GM21528 (cell line): Measurements from ENCODE around the gene DNAI7.

Experiments
- ATAC-seq: cut with Tn5 transposase; IDR thresholded peaks from one replicate; pipeline ENCODE4 v1.9.1; 2021; ENCODE audit warnings: mild to moderate bottlenecking, moderate library complexity; ENCODE audit not compliant: unreplicated experiment, low FRiP score

Gene DNAI7, protein sequence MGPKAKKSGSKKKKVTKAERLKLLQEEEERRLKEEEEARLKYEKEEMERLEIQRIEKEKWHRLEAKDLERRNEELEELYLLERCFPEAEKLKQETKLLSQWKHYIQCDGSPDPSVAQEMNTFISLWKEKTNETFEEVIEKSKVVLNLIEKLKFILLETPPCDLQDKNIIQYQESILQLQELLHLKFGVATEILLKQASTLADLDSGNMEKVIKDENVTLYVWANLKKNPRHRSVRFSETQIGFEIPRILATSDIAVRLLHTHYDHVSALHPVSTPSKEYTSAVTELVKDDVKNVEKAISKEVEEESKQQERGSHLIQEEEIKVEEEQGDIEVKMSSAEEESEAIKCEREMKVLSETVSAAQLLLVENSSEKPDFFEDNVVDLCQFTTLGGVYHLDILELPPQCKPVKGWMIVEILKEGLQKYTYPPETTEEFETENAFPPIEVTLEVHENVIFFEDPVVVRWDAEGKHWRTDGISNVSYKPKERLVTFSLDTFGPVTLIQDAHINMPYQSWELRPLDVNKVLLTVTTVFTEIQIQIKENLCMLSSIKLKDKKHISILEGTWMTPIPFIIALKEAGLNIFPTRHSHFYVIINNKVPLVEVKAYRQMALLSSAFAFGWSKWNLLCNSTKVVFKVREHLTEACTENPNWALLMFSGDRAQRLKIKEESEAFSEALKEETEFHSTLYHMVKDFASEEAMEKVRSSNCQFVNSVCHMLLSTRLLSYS

GRCh38 chr12:25195056-25195971 is at the start of gene DNAI7, which contains the start of gene ETFRF1:
Gene DNAI7 (minus strand): TSS chr12:25195160. CDS start chr12:25195078, 82 bp downstream.
Gene ETFRF1 (plus strand): TSS chr12:25195237. CDS start chr12:25203957, 8,720 bp downstream.
- ATAC-seq: peak; percentile 95

DNA sequence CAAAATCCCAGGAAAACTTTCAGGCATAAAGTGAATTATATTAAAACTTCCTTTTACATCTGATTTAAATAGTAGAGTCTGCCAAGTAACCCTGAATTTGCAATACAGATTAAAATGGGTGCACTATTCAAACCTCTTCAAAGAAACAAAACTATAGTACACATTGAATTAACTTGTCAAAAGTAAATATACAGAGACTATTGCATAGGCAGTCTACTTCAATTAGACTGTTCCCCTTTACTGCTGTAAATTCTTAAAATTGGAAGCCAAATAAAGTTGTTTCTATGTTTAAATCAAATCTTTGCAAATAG is 48.7 kb upstream of the DNAI7 start:
- ATAC-seq: no peak

DNA sequence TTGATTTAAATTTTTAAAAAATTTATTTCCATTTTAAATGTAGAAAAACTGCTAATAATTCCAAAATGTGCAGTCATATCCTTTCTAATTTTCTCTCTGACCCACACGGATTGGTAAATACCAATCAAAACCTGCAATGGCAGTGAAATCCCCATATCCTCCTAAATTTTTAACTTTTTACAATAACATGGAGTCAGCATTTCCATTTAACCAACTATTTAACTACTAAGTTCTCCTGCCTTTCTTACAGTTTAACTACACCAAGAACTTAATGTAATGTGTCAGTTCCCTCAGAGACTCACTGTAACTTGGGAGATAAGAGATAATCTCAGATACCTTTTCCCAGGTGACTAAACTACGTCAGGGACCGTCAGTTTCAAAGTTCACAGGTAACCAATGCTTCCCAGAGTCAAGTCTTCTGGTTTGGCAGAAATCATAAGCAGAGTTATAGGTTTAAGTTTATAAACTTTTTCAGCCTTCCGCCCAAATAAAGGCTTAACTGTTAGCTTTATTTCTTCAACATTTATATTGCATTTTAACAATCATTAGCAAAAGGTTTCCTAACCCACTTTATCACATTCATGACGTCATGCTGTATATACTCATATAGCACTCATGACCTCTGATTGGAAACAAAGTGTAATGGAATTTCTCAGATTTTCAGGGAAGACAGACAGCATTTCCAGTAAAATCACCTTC is 48.2 kb upstream of the DNAI7 start:
- no peak for ATAC-seq

DNA sequence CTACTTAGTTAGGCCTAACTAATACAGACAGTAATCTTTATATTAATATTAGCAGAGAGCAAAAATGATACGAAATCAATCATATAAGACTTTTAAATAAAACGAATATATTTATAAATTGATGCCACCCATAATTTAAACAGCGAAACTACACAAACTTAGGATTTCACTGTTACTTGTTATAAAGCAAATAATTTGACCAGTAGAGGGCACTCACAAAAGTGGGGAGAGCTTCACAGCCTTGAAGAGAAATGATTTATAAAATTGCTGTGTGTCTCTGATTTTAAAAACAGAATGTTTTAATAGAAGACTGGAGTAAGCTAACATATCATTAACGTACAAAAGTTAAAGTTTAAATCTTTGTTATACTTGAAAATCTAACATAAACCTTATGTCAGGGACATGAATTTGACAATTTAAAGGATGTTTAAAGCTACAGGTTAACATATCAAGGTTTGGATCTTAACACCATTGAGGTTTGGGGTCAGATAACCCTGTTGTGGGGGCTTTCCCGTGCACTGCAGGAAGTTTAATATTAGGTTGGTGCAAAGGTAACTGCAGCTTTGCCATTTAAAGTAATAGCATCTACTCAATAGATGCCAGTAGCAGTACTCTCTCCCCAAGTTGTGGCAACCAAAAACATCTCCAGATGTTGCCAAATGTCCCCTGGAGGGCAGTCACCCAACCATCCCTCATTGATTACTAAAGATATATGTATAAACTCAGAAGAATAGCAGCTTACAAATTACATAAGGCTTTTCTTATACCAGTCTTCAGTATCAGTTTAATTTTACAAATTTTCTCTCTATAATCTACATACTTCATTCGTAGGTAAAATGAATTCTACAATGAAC is 46.4 kb upstream of the DNAI7 start:
- ATAC-seq: peak; percentile 64

DNA sequence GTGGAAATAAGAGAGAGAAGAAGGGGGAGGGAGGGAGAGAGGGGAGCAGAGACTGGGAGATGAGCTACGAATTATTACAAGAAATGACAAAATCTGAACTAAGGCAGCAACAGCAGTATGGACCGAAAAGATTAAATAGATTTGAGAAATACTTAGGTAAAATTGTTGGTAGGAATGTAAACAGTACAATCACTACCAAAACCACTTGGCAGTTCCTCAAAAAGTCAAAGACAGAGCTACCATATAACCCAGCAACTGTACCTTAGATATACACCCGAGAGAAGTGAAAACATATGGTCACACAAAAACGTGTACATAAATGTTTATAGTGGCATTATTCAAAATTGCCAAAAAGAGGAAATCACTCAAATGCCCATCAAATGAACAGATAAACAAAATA is 41.7 kb upstream of the DNAI7 start:
- no peak for ATAC-seq

DNA sequence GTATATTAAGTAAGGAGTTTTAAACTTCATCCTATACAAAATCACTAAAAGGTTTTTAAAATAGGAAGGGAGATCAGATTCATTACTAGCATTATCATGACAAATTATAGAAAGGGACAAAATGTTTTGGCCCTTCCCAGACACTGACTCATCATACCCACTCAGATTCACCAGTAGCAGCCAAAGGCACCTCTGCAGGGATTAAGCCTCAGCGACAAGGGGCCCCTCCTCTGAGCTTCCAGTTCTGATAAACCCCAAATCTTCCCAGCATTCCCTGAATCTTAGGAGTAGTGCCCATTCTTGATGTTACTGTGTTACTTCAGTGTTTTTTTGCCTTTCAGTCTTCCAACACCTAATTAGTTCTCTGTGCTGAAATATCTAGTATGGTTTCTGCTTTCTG is 41.2 kb upstream of the DNAI7 start:
- ATAC-seq: no peak

DNA sequence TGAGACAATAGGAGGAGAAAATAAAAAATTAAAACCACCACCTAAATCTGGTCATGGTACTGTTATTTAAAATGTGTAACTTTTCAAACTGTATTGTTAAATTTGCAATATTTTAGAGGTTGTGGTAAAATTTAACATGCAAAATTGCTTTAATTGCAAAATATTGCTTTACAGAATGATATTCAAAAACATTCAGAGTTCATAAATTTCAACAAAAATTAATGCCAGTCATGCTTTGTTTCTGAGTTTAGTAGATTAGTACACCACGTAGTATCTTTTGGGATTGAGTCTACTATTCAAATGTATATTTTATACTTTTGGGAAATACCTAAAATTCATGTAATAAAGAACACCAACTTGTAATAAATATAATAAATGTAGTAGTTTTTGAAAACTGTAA is 18.4 kb upstream of the DNAI7 start:
- no peak for ATAC-seq

- no peak for ATAC-seq
Observed at GRCh38 chr12:25208554-25208953, 13.6 kb upstream of the DNAI7 start.

DNA sequence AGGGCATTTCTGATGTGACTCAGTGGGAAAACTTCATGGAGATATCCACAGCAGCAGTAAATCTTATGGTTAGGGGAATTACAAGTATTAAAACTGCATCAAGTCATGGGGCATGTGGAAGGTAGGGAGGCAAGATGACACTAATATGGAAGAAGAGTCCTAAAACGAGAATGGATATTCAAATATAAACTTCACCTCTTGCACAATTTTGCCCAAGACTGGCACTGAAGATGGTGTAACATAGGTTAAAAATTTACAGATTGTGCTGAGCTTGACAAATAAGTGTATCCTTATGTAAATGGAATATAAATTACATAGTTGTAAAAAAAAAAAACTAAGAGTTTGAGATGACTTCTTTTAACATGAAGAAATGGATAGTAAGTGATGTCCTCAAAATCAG is 12.9 kb upstream of the DNAI7 start:
- ATAC-seq: no peak

DNA sequence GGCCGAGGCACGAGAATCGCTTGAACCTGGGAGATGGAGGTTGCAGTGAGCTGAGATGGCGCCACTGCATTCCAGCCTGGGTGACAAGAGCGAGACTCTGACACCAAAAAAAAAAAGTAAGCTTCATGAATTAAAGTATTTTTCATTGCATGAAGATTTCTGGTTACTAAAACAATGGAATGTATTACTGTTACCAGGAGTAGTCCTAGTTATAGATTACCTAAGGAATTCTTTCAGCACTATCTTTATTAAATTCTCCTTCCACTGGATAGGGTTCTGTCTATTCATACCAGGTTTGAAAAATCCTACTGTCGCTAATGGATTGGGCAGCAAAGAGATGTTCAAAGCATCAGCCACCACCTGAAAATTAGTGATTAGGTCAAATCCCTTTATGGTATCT is 12.5 kb upstream of the DNAI7 start:
- no peak for ATAC-seq

DNA sequence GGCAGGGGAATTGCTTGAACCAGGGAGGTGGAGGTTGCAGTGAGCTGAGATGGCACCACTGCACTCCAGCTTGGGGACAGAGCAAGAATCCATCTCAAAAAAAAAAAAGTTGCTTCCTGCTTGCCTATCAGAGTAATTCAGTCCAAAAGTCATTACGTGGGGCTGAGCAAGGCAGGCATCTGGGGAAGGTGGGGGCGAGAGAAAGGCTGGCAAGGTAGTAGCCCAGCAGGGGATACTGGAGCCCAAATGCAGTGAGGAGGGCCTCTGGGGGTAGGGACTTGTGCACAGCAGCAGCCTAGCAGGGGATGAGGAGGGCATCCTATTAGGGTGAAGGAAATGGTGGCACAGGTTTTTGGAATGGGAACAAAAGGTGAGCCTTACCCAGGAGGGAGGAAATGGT is 7.2 kb upstream of the DNAI7 start:
- ATAC-seq: no peak

GRCh38 chr12:25200703-25201102 is 5.7 kb upstream of the DNAI7 start:
- no peak for ATAC-seq

DNA sequence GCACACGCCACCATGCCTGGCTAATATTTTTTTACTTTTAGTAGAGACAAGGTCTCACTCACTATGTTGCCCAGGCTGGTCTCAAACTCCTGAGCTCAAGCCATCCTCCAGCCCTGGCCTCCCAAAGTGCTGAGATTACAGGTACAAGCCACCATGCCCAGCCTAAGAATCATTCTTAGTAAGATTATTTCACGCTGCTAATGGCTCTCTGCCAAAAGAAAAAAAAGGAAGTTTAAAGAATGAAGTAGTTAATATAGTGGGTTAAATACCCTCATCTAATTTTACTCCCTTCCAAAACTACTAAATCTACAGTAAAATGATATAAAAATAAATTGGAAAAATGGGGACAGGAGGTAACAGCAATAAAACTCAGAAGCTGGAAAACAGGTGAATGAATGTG is 2.6 kb upstream of the DNAI7 start:
- no peak for ATAC-seq

DNA sequence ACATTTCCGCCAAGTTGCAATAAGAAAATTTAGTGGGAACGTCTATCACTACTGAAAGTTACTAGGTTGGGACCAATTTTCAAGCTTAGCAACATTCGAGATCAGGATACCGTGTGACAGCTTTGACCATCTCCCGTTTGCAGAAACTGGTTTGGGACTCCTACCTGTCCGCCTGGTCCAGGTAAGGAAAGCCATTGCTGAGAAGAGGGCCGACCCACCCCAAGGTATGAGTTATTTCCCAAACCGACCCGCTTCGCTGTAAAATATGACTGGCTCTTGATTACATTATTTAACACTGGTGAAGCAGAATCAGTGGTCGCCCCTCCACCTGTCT is 271 bp downstream of the DNAI7 start:
- ATAC-seq: no peak

- ATAC-seq: no peak
Observed at GRCh38 chr12:25194214-25194613, 746 bp downstream of the DNAI7 start.

GRCh38 chr12:25190793-25191192 is 4.2 kb downstream of the DNAI7 start:
- no peak for ATAC-seq

GRCh38 chr12:25189656-25190055 is 5.3 kb downstream of the DNAI7 start:
- ATAC-seq: no peak

DNA sequence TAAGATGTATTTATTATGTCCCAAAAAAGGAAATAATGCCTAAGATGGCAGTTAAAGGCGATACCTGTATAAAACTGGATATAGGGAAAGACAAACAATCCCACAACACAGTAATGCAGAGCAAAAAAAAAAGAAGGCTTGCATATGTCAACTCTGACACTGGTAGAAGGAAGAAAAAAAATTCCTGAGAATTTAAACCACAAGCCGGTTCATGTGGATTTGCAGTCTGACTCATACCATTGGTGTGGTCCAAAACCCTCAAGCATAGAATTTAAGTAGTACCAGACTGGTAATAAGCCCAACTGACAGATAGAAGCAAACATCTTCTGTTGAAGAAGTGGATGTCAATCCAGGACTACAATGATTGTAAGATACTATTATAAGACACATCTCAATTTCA is 7.2 kb downstream of the DNAI7 start:
- no peak for ATAC-seq

DNA sequence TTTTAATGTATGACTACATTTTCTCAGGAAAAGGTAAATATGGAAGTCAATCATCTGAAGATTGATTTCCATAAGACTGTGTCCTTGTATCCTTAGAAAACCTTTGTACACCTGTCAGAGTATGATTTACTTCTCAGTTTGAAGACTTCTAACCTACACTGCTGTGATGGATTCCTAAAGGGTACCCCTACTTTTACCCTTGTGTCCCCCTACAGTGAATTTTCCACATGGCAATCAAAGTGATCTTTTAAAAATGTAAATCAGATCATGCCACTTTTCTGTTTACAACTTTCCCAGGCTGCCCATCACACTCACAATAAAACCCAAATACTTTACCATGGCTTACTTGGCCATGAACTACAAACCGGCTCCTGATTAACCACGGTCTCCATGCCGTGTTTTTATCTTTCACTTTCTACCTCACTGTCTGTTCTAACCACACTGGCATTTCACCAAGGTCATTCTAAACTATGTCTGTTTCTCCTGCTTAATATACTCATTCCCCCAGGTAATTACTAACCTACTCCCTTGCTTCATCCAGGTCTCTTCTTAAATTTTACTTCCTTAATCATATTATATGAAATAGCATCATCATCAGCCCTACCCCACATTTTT is 8.1 kb downstream of the DNAI7 start:
- peak; percentile 84 for ATAC-seq
